Natural killer cell treated with Interleukin-12 subunit alpha and Interleukin-12 subunit beta and Interleukin-15 and Interleukin-18, amount 100 ng/mL, for 72 hours (primary cell): ENCODE measurements around the gene PCLO. TPM values are rescaled to one million over a fixed set of nuclear protein-coding genes. Genes with fewer than 3 reads are reported as not detected.

Source experiments
- ATAC-seq, 2 donors: fragments of 150-1000 bp; cut with Tn5 transposase in 1 of 2; sonication (Bioruptor Pico), chemical (Tn5 transposase) in 1 of 2; 2 replicates each; pipeline ENCODE4 v1.10.0; 2021
- DNase-seq: peaks from one replicate; pipeline ENCODE4 v3.0.0; 2022; ENCODE audit warnings: low spot score
- H3K27ac Mint-ChIP-seq, 2 donors: 1 replicate in 1 of 2; 2 replicates in 1 of 2; pipeline ENCODE4 v1.8.0; 2022; ENCODE audit warnings: mixed read lengths in 2 of 2, mild to moderate bottlenecking in 1 of 2, moderate library complexity in 1 of 2
- H3K27me3 Mint-ChIP-seq, 2 donors: 1 replicate in 1 of 2; 2 replicates in 1 of 2; pipeline ENCODE4 v1.8.0; 2022; ENCODE audit warnings: mixed read lengths in 2 of 2
- H3K36me3 Mint-ChIP-seq: one replicate; pipeline ENCODE4 v1.8.0; 2022; ENCODE audit warnings: mixed read lengths
- H3K4me1 Mint-ChIP-seq, 2 donors: 1 replicate in 1 of 2; 2 replicates in 1 of 2; pipeline ENCODE4 v1.8.0; 2022; ENCODE audit warnings: low read depth in 2 of 2, mixed read lengths in 2 of 2, mild to moderate bottlenecking in 1 of 2
- H3K4me3 Mint-ChIP-seq: one replicate; pipeline ENCODE4 v1.8.0; 2022; ENCODE audit warnings: mixed read lengths
- H3K9me3 Mint-ChIP-seq: 2 replicates; pipeline ENCODE4 v1.8.0; 2022; ENCODE audit warnings: mixed read lengths
- total RNA-seq, 2 donors: library from RNA; stranded (reverse); gene quantifications; one replicate each; pipeline ENCODE4 v1.2.3, GENCODE V29; 2022

Gene PCLO
- total RNA-seq, 2 donors from 2014 or later: not detected

DNA sequence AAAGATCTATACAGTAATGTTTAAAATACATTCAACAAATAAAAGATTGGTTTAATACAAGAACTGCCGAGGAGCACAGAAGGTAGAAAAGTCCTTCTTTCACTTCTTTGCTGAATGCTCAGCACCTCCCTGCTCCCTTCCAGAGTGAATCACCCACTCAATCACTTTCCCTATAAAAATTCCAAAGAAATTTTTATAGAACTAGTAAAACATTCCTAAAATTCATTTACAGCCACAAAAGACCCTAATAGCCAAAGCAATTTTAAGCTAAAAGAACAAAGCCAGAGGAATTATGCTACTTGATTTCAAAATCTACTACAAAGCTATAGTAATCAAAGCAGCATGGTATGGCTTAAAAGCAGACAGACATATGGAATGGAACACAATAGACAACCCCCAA is 320.9 kb downstream of the PCLO start:
- Mint-ChIP-seq H3K4me3 (no peak overlapping the region), H3K4me1 (no peaks in the 10 kb centered on the region), H3K36me3 (peaks cover 4% of the 10 kb centered on the region), H3K27ac (no peak overlapping the region), H3K9me3 (peaks cover 6% of the 10 kb centered on the region), H3K27me3 (no peaks in the 10 kb centered on the region)
- no peak for DNase-seq
- ATAC-seq: no peak

DNA sequence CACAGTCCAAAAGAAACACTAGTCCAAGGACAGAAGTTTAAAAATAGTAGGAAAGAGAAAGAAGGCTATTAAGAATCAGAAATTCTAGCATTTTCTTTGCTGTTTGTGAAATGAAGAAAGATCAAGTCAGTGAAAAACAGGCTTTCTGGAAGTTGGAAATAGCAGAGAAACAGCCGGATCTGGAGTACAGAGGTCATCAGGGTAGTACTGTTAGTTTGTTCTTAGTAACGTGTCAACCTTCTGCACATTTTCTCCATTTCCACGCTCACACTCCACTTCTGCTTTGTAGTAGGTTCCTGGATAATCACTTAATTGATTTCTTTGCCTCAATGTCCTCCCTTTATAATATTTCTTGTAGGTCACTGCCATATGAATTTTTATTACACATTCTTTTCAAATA is 322.6 kb downstream of the PCLO start:
- Mint-ChIP-seq H3K27me3 (no peaks in the 10 kb centered on the region), H3K4me3 (no peak overlapping the region), H3K27ac (no peak overlapping the region), H3K4me1 (no peaks in the 10 kb centered on the region), H3K9me3 (peaks cover 6% of the 10 kb centered on the region), H3K36me3 (peaks cover 4% of the 10 kb centered on the region)
- DNase-seq: no peak
- ATAC-seq: no peak

DNA sequence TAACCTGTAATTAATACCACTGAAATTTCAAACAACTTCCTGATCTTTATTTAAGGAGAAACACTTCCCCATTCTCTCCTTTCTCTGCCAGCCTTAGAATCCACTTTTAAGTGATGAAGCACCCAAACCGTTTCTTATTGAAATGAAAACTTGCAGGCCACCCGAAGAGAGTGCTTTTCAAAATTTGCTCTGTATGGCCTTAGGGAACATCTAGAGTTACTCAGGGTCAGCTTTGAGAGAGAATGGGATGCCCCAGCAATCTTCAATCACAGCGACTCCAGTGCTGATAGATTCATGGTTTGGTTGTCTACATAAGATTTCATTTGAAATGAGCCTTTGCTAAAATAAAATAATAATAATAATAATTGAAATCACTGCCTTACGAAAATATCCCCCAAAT is 323.1 kb downstream of the PCLO start:
- DNase-seq (no peak), ATAC-seq (no peak)
- Mint-ChIP-seq H3K27ac (no peak overlapping the region), H3K36me3 (peaks cover 4% of the 10 kb centered on the region), H3K4me1 (no peaks in the 10 kb centered on the region), H3K9me3 (peaks cover 6% of the 10 kb centered on the region), H3K27me3 (no peaks in the 10 kb centered on the region), H3K4me3 (no peak overlapping the region)

DNA sequence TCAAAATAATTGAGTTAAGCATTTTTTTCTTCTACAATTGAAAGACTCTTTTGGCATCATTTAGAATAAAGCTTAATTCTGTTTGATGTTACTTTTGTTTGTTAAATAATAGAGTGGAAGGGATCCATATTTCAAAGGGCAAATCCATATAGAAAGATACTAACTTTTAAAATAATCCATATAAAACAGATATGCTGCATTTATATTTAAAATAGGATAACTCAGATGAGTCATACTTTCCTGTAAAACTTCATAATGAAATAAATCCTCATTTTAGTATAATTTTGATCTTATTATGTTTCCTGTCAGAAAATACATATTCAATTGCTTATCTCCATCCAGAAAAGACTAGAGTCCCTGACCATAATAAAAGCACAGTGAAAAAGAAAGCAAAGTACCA is 323.6 kb downstream of the PCLO start:
- ATAC-seq: no peak
- H3K4me1 Mint-ChIP-seq: no peaks in the 10 kb centered on the region

DNA sequence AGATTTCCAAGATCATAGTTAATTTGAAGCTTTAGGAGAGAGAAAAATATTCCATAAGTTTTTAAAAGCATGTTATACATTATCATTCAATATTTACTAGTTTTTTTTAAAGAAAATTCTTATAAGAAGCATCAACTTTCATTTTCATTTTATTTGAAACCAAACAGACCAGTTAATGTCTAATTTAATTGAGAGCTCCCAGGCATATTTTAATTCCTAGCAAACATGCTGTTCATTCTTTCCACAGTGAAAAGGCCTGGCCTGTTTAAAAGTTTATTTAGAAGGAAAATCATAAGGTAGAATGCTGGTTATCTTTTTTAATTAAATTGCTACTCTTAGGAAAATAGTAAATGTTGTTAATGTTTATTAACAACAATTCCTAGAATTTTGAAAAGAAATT is 324.4 kb downstream of the PCLO start:
- Mint-ChIP-seq H3K27me3 (no peaks in the 10 kb centered on the region), H3K4me1 (no peaks in the 10 kb centered on the region), H3K4me3 (no peak overlapping the region), H3K36me3 (peaks cover 4% of the 10 kb centered on the region), H3K9me3 (peaks cover 6% of the 10 kb centered on the region), H3K27ac (no peak overlapping the region)
- DNase-seq: no peak
- ATAC-seq: no peak

More for the DNA sequence above, 323.6 kb downstream of the PCLO start:
- Mint-ChIP-seq H3K9me3 (peaks cover 6% of the 10 kb centered on the region), H3K27me3 (no peaks in the 10 kb centered on the region), H3K27ac (no peak overlapping the region), H3K36me3 (peaks cover 4% of the 10 kb centered on the region), H3K4me3 (no peak overlapping the region)
- no peak for DNase-seq

DNA sequence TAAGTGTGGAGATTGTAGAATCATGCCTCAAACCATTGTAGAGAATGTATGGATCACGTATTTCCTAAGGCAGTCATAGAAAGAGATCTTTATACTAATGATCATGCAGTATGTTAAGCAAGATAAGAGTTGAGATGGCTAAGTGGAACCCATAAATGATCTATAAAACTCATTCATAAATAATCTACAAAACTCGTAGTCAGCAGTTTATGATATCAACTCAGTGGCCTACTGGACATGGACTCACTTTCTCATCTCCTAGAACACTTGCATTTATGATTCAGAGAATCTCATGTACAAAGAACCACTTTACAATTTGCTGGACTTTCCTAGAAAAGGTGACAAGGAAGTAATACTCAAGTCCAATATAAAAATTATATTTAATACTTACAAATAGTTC is 339.6 kb downstream of the PCLO start:
- no peak for DNase-seq
- H3K36me3 Mint-ChIP-seq: no peaks in the 10 kb centered on the region
- no peaks in the 10 kb centered on the region for H3K4me1 Mint-ChIP-seq
- no peaks in the 10 kb centered on the region for H3K27me3 Mint-ChIP-seq
- no peak for ATAC-seq
- no peak overlapping the region for H3K4me3 Mint-ChIP-seq
- no peak overlapping the region for H3K27ac Mint-ChIP-seq
- H3K9me3 Mint-ChIP-seq: peaks cover 8% of the 10 kb centered on the region

DNA sequence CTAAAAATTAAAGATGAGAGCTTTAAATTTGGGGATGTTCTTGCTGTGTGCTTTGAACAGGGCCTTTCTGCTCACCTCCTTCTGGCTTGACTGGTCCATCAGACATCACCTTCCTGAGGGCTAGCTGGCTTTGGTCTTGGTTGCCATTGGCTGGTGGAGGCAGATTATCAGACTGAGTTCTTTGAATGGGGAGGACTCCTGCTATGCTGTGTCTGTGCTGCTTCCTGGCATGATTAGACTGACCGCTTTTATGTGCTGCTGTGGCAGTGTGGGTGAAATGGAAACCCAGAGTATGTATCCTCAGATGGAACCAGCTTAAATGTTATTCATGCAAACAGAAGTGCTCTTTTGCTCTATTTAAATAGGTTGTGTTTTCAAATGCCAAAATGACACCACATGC is 341.6 kb downstream of the PCLO start:
- peaks cover 8% of the 10 kb centered on the region for H3K9me3 Mint-ChIP-seq
- H3K4me3 Mint-ChIP-seq: no peak overlapping the region
- no peaks in the 10 kb centered on the region for H3K36me3 Mint-ChIP-seq
- ATAC-seq (no peak), DNase-seq (no peak)
- H3K27me3 Mint-ChIP-seq: no peaks in the 10 kb centered on the region
- no peaks in the 10 kb centered on the region for H3K4me1 Mint-ChIP-seq
- no peak overlapping the region for H3K27ac Mint-ChIP-seq

DNA sequence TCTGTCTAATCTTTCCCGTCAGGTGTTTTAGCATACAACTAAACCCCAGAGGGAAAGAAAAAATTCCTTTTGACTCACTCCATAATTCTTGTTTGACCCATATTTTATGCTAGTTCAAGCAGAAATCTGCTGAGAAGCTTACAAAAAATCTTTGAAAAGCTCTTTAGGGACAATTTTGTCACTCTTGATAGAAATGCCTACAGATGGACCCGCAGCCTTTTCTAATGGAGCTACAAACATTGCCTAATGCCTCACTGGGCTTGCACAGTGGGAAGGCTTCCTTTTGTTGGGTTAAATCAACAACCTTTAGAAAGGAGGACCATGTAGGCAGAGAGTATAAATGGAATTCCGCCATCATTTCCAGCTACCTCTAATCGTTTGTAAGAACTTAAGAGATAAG is 344.5 kb downstream of the PCLO start:
- Mint-ChIP-seq H3K27ac (no peak overlapping the region), H3K27me3 (no peaks in the 10 kb centered on the region), H3K4me3 (no peak overlapping the region), H3K36me3 (no peaks in the 10 kb centered on the region), H3K4me1 (no peaks in the 10 kb centered on the region), H3K9me3 (peaks cover 8% of the 10 kb centered on the region)
- no peak for DNase-seq
- ATAC-seq: no peak

DNA sequence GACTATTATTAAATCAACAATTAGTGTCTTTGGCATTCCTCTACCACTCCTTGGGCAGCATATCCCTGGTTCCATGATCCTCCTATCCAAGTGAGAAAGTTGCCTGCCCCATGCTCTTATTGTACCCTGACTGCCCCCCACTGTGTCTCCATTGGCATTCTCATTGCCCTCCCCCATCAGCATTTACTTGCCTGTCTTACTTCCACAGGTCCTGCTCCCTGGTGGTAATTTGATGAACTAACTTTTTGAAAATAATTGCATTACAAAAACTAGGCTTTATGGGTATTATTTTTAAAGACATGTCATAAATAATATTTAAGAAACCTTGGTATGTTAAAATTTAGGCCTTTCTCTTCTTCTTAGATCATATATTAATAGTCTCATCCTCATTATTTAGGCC is 346.4 kb downstream of the PCLO start:
- Mint-ChIP-seq H3K27me3 (no peaks in the 10 kb centered on the region), H3K9me3 (peaks cover 4% of the 10 kb centered on the region), H3K36me3 (no peaks in the 10 kb centered on the region), H3K4me3 (no peak overlapping the region), H3K4me1 (no peaks in the 10 kb centered on the region), H3K27ac (no peak overlapping the region)
- DNase-seq: no peak
- no peak for ATAC-seq

DNA sequence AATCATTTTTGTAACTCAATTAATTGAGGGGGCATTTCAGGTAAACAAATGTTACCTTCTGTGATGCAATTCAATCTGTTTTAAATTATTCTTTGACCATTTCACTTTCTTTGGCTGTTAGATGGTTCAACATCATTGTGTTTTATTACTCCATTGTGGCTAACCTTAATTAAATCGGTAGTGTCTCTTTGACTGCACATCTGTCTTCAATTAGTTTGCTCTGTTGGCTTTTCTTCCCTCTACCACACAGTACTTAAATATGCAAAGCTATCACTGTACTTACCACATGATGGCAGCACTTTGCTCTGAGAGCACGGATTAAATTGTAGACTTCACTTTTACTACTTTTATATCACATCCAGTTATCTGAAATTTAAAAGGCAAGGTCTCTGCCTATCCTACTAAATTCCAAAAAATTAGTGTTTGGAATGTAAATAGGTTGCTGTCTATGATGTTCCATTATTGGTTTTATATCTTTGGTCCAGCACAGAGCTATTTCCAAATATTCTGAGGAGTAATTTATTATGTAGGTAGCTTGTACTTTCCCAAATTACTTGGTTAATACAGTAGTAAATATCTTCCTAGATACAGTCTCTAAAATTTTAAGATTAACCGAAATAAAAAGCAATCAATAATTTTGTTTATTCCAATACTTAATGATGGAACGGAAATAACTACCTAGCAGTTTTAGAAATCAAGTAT is 352.0 kb downstream of the PCLO start:
- no peaks in the 10 kb centered on the region for H3K27me3 Mint-ChIP-seq

DNA sequence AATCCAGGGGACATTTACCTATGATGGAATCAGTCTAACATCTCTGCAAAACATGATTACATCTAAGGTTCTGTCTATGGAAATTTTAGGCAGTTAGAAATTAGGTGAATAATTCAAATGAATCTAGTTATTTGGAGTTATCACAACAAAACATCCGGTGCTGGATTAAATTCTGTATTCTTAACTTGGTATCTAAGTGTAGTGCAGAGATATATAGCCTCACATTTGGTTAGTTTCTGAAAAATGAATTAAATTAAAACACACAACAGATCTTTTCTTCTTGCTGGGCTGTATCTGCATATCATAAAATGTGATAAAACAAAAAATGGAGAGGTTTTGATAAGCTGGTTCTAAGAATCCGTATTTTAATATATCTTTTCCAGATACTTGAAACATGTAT is 354.1 kb downstream of the PCLO start:
- Mint-ChIP-seq H3K27ac (no peak overlapping the region), H3K4me3 (no peak overlapping the region), H3K9me3 (peaks cover 4% of the 10 kb centered on the region), H3K27me3 (no peaks in the 10 kb centered on the region), H3K36me3 (no peaks in the 10 kb centered on the region), H3K4me1 (no peaks in the 10 kb centered on the region)
- DNase-seq (no peak), ATAC-seq (no peak)

More for the DNA sequence above, 352.0 kb downstream of the PCLO start:
- Mint-ChIP-seq H3K36me3 (no peaks in the 10 kb centered on the region), H3K27ac (no peak overlapping the region), H3K4me3 (no peak overlapping the region), H3K4me1 (no peaks in the 10 kb centered on the region), H3K9me3 (peaks cover 4% of the 10 kb centered on the region)
- DNase-seq (no peak), ATAC-seq (no peak)

DNA sequence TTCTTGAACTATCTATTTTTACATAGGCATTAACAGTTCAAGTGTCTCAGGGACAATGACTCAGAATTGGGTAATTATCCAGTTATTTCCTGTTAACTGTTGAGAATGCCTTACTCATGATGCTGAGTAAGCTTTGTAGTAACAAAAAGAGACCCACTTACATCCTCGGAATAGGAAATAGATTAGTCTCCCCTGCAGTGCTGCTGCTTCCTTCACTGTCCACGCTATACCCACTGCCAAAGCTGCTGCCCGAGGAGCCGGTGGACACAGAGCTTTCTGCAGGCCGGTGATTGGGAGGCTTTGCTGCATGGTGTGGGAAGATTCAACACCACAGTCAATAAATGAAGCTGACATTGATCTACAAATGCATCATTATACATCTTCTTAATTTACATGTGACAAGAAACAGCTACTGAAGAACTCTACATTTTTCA is 357.1 kb downstream of the PCLO start:
- H3K36me3 Mint-ChIP-seq: no peaks in the 10 kb centered on the region

DNA sequence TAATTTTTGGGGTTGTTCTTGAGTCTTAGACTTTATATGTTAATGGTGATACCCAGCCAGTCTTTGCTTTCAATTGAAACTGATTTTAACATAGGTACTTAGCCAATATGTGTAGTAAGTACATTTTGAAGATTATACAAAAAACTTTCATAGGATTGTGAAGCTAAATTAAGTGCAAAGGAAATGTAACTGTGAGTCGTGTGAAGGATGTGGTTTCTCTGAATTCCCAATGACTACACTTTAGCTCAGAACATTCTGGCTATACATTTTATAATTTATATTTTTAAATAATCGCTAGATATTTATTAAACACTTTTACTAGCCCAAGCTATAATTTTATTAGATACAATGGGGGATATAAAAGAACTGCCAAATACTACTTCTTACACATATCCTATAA is 359.3 kb downstream of the PCLO start:
- Mint-ChIP-seq H3K36me3 (no peaks in the 10 kb centered on the region), H3K27ac (no peak overlapping the region), H3K4me3 (no peak overlapping the region), H3K4me1 (no peaks in the 10 kb centered on the region), H3K27me3 (no peaks in the 10 kb centered on the region), H3K9me3 (no peaks in the 10 kb centered on the region)
- DNase-seq (no peak), ATAC-seq (no peak)

More for the DNA sequence above, 357.1 kb downstream of the PCLO start:
- Mint-ChIP-seq H3K27me3 (no peaks in the 10 kb centered on the region), H3K9me3 (no peaks in the 10 kb centered on the region), H3K4me3 (no peak overlapping the region), H3K4me1 (no peaks in the 10 kb centered on the region), H3K27ac (no peak overlapping the region)
- ATAC-seq (no peak), DNase-seq (no peak)

DNA sequence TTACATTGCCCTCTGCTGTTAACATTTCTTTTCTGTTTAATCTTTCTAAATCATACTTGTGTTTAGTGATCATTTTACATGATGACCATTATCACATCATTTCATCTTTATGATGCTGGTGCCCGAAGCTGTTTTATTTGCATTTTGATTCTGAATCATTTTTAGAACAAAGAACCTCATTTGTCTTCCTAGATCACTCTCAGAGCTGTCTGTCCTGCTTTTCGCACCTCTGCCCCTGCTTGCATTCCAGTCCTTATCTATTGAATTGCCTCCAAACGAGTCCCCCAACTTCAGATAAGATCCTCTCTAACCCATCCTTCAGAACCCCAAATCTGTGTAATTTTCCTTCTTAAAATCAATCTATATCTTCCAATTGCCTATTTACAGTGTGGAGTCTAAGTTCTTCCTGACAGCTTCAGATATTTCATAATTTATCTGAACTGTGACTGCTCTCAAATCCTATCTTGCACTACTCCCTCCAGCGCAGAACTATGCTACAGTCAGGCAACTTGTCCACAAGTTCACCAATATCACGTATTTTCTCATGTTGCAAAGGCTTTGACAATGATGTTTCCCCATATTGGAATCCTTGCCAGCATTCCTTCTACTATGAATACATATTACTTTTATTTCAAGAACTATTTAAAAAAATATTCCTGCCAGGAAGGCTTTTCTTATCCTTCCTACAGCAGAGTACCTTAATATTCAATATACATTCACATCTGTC is 372.6 kb downstream of the PCLO start:
- no peaks in the 10 kb centered on the region for H3K4me1 Mint-ChIP-seq
- peaks cover 4% of the 10 kb centered on the region for H3K36me3 Mint-ChIP-seq
- no peaks in the 10 kb centered on the region for H3K27me3 Mint-ChIP-seq
- DNase-seq (no peak), ATAC-seq (no peak)
- no peak overlapping the region for H3K27ac Mint-ChIP-seq
- H3K4me3 Mint-ChIP-seq: no peak overlapping the region
- peaks cover 15% of the 10 kb centered on the region for H3K9me3 Mint-ChIP-seq
